COLO668 (cell line): ENCODE measurements around the gene TMPRSS11B.
"Not testable (repeated sequence)": the region's sequence is repeated elsewhere in the genome, so short reads cannot be mapped to it uniquely, and the experiment has no call there.

Source experiments
- DNase-seq: peaks from one replicate; lab custom pipeline; 2025; ENCODE audit not compliant: unreplicated experiment; lab: John Stamatoyannopoulos, UW

TMPRSS11B gene, protein sequence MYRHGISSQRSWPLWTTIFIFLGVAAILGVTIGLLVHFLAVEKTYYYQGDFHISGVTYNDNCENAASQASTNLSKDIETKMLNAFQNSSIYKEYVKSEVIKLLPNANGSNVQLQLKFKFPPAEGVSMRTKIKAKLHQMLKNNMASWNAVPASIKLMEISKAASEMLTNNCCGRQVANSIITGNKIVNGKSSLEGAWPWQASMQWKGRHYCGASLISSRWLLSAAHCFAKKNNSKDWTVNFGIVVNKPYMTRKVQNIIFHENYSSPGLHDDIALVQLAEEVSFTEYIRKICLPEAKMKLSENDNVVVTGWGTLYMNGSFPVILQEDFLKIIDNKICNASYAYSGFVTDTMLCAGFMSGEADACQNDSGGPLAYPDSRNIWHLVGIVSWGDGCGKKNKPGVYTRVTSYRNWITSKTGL

DNA sequence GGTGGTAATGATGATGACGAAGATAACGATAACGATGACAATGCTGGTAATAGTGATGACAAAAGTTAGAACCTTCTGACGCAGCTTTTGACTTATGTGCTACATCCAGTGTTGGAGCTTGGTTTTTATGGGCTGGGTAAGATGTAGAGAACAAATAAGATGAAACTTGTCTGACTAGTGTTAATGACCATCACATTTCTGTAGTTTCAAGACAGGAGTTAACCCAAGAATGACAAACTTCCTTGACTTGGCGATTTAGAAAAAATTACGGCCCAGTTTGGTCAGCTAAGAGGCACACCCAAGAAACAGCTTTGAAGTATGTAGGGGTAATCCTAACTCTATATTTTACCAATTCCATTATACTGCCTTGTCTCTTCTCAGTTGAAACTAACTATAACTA, at the start of gene TMPRSS11B:
TMPRSS11B (minus strand) TSS at position 101 of the 400 bp plus-strand sequence. CDS start 136 bp downstream, outside the sequence.
- DNase-seq: no peak

DNA sequence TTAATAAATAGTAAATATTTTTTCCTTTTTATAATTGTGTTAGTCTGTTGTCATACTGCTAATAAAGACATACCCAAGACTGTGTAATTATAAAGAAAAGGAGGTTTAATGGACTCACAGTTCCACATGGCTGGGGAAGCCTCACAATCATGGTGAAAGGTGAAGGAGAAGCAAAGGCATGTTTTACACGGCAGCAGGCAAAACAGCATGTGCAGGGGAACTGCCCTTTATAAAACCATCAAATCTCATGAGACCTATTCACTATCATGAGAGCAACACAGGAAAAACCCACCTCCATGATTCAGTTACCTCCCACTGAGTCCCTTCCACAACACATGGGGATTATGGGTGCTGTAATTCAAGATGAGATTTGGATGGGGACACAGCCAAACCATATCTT, 45.8 kb upstream of the TMPRSS11B start:
- no peak for DNase-seq

DNA sequence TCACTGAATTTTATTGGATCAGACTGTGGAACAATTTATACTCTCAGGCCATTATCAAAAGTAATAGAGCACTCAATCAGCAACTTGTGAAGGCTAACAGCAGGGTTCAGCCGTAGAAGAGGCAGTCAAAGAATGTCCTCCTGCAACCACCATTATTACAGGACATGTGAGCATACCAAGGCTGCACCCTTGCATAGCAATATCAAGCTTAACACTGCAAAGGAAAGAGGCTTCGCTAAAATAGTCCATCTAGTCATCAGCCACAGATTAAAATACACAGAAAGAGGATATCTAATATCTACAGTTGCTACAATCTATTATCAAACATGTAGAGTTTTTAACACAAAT, 42.9 kb upstream of the TMPRSS11B start:
- no peak for DNase-seq

DNA sequence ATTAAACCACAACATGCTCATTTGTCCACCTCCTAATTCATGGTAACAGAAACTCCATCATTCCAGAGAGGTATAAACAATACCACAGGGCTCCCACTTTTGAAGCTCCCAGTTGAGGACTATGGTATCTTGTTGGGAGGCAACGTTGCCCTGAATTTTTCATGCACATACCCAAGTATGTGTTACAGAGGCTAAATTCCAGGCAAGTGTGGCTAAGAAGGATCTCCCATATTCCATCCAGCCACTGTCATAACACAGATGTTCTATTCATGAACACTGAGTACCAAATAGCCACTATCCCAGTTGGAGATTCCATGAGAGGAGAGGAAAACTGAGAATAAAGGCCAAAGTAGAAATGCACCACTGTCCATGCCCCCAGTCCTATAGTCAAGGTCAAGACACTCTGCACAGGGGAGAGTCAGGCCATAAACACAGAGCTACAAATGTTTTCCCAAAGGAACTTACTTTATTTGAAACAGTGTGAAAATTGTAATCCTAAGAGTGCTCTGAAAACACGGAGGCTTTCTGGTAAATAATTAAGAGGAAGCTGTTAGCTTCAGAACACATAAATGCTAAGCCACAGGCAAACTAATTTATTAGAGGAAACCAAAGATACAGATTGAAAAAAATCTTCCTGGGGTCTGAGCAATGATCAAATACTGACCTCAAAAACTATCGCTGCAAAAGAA, 42.4 kb upstream of the TMPRSS11B start:
- DNase-seq: no peak

DNA sequence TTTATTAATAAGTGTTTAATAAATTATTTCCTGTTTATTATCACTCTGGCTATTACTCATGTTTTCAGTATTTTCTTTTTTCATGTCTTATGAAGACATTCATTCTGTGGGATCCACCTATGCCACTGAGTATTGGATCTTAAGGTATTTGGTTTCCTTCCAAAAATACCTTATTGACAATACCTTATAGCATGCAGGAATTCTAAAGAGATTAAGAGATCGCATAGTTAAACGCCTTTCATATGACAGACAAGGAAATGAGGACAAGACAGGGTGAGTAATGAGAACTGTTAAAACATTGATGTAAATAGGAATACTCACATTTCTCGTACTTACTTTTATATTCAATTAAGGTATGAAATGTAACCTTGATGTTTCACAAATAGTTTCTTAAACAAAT, 38.2 kb upstream of the TMPRSS11B start:
- DNase-seq: no peak

DNA sequence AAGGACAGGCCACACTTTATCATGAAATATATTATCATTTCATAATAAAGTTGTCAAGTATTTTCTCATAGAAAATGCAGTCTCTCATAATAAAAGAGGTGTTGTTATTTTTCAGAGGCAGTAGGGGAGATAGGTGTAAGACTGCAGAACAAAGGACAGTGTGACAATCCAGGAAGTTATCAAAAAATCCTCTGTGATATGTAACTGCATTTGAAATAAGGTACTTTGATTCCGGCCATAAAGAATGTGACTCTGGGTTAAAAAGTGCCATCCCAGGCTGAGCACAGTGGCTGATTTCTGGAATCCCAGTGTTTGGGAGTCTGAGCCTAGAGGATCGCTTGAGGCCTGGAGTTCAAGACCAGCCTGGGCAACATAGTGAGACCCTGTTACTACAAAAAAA, 37.6 kb upstream of the TMPRSS11B start:
- DNase-seq: no peak

DNA sequence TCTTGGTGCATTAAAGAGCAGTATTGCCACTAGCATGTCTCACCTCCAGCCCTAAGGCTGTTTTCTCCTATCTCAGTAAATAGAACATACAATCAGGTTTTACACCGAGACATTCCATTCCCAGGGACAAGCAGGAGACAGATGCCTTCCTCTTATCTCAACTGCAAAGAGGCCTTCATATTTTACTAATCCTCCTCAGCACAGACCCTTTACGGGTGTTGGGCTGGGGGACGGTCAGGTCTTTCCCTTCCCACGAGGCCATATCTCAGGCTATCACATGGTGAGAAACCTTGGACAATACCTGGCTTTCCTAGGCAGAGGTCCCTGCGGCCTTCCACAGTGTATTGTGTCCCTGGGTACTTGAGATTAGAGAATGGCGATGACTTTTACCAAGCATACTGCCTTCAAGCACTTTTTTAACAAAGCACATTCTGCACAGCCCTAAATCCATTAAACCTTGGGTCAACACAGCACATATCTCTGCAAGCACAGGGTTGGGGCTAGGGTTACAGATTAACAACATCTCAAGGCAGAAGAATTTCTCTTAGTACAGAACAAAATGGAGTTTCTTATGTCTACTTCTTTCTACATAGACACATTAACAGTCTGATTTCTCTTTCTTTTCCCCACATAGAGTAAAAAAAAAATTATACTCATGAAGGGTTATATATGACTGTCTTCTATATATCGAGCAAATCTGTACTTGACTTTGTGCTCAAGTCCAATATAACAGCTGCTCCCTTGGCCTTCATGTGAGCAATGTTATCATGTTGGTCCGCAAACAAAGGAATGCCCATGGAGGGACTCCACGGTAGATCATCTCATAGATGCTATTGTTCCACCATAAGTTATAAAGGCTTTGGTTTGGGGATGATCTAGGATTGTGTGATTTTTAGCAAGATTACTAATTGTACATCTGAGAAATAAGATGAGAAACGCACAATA, 36.6 kb upstream of the TMPRSS11B start:
- not testable (repeated sequence) for DNase-seq

DNA sequence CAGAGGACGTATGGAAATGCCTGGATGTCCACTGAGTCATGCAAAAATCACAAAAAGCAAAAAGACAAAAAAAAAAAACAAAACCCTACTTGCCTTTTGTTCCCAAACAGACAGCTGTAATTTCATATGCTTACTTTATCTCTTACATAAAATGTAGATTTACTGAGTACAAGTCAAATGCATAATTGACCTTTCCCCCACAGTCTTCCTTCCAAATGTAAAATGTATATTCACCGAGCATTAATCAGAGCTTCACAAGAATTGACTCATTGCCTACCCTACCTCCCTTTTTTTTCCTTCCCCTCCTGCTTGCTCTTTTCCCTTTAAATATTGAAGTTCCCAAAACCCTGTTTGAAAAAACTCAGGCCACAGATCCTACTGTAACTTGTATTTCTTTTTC, 32.5 kb upstream of the TMPRSS11B start:
- DNase-seq: no peak

DNA sequence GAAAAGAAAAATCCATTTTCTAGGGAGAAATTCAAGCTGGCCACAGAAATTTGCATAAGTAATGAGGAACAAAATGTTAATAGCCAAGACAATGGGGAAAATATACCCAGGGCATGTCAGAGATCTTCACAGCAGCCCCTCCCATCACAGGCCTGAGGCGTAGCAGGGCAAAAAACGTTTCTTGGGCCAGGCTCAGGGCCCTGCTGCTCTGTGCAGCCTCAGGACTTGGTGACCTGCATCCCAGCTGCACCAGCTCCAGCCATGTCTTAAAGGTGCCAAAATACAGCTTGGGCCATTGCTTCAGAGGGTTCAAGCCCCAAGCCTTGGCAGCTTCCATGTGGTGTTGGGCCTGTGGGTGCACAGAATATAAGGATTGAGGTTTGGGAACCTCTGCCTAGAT, 32.1 kb upstream of the TMPRSS11B start:
- DNase-seq: no peak

DNA sequence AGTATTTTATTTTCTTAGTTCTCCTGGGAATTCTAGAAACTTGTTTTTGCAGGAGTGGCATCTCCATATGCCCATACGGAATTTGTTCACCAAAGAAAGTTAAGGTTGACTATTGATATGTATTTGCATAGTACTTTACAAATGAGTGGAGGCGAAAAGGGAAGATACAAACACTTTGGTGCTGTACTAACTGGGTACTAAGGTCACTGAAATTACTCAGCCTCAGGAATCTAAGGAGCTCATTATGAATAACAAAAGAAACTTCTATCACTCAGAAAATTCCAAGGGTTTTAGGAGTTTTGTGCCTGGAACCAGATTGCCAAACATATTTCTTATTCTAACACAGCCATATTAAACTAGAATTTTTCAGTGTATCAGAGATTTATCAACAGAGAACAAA, 27.4 kb upstream of the TMPRSS11B start:
- DNase-seq: no peak

DNA sequence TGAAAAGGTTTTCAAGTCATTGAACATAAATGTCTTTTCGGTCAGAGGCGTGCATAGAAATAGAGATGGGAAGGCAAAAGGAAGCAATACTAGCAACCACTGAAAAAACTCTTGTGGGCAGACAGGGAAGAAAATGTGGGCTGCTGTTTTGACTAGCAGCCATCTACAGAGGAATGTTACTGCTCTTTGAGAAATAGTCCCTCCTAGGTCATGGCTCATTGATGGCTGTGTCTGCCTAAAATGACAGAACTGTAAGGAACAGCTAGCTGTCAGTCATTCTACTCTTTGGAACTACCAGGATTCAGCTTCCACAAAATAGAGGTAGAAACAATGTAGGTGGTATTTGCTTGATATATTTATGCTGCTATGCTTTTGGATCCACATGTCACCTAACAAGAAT, 26.9 kb upstream of the TMPRSS11B start:
- no peak for DNase-seq

DNA sequence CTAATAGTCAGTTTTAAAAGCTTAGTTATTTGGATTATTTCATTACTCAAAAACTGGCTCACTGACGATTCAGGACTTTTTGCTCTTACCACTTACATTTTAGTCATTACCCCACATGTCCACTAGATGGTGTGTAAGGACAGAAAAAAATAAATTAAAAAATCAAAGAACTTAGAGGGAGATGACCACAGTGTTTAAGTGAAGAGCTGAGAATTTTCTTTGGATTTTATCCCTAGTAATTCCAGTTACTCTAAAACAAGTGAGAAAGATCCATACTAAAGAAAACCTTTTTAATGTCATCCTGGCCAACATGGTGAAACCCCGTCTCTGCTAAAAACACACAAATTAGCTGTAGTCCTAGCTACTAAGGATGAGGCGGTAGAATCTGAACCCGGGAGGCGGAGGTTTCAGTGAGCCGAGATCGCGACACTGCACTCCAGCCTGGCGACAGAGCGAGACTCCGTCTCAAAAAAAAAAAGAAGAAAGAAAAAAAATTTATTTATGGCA, 26.4 kb upstream of the TMPRSS11B start:
- DNase-seq: no peak

DNA sequence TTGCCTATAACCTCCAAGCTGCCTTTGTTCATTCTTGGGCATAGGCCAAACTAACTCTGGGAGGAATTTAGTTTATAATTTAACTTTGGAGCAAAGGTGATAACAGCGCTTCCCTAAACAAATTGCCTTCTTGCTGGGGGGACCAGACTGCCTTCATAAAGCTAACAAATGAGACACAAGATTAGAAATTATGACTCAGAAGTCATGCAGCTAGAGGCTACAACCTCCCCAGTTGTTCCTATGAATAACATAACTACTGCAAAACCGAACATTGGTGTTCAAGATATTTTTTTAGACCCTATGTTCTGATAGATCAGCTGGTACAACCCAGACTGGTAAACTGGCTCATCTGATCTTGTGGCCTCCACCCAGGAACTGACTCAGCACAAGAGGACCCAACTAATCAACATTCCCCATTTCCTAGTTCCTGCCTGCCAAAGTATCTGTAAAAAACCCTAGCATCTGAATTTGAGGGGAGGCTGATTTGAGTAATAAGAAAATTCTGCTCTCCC, 22.0 kb upstream of the TMPRSS11B start:
- DNase-seq: no peak

DNA sequence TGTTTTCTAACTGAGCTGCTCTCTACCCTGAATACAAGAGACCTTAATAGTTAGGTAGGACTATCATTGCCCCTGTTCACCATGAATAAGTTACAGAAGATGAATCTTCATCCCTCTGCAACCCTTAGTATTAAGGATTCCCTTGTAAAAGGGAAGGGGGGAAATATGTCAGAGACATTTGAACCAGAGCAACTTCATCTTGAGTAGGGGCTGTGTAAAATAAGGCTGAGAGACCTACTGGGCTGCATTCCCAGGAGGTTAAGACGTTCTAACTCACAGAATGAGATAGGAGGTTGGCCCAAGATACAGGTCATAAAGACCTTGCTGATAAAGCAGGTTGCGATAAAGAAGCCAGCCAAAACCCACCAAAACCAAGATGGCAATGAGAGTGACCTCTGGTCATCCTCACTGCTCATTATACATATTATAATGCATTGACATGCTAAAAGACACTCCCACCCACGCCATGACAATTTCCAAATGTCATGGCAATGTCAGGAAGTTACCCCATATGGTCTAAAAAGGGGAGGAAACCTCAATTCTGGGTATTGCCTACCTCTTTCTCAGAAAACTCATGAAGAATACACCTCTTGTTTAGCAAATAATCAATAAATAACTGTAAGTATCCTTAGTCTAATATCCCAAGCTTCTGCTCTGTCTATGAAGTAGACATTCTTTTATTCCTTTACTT, 19.5 kb upstream of the TMPRSS11B start:
- no peak for DNase-seq

DNA sequence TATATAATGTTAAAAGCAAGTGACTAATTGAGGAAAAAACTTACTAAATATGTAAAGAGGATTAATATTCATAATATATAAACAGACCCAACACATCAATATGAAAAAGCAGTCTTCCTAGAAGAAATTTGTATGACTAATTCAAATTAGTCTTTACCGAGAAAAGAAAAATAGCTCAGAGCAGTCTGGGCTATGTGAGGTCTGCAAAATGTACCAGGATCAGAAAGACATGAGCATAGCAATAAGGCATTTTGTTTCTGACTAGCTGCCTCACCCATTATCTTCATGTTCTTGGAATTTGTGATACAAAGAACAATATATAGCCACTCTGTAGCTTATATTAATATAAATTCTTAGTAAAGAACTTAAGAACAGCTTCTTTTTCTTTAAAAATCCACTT, 13.7 kb upstream of the TMPRSS11B start:
- no peak for DNase-seq

DNA sequence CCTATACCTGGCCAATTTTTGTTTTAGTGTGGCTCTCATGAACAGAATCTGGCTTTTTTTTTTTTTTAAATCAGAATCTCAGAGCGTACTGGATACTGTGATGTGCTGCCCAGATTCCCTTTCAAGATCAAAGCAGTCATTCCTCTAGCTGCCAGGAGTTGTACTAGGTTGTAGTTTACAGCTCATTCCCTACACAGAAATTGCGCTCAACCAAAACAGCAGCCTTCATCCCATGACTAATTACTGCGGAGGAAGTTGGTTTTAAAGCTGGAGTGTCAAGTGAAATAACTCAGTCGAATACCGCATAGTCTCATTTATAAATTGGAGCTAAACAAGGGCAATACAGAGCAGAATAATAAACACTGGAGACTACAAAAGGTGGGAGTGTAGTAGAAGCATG, 12.2 kb upstream of the TMPRSS11B start:
- DNase-seq: no peak

DNA sequence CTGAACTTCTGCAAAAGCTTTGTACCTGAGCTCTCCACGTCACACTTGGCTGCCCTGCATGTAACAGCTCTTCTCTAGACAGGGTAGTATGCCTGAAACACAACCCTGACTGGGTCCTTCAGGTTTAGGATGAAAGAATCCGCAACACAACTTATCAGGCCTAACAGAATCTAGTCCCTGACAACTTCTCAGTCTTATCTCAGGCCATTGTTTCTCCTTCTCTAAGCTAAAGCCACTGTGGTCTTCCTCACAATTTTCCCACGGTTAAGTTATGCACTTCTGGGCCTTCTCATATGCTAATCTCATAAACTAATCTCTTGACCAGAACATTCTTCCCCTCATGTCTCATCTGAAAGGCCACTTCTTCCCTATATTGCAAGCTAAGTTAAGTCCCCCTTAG, 10.8 kb upstream of the TMPRSS11B start:
- no peak for DNase-seq

DNA sequence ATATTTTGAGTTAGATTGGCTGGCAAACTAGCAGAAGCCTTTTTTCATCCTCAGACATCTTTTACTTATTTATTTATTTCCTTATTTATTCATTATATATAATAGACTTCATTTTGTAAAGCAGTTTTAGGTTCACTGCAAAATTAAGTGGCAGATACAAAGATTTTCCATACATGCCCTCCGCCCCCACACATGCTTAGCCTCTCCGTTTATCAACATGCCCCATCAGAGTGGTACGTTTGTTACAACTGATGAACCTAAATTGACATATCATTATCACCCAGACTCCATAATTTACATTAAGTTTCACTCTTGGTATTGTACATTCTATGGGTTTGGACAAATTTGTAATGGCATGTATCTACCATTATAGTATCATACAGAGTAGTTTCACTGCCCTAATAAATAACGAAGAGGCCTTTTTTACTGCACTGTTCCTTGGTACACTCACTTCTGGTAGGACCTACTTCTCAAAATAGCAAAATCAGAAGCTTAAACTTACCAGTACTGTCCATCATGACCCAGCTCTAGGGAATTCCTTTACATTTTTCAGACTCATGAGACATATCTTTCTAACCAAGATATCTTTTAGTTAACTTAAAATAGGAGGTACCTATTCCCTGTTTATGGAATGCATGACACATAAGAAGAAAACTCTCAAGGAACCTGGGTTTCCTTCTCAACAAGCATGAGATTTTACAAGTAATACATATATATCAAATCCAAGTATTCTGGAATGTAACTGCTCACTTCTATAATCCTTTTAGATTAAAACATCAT, 4.8 kb upstream of the TMPRSS11B start:
- no peak for DNase-seq

DNA sequence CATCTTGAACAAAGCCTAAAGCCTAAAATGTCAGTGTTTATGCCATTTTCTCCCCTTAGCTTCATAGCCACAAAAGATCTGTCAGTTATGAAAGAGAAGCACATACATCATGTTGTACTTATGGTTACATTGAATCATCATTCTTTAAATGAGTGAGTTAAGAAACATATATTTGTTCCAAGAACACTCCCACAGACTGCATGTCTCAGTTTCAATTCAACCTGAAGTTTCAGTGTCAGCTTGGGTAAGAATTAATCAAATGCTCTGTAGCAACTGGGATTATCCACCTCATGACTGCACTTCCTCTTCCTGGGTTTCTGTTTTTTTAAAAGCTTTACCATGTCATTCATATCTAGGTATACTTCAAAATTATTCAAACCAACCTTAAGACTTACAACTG, 3.9 kb upstream of the TMPRSS11B start:
- no peak for DNase-seq

DNA sequence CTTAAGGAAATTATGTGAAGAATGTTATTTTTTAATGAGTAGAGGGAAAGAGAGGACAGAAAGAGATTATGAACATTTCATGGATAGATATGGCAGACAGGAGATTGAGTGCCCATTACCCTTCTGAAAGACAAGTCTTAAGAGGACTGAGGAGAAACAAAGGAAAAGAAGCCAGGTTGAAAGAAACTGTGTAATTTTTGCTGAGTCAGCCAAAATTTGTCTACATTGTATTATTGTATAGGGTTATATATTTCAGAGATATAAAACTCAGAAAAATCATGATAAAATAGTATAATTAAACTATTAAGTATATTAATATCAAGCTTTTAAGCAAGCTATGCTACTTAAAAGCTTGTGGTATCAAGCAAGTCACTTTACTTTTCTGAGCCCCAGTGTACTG, 4.9 kb downstream of the TMPRSS11B start:
- no peak for DNase-seq
